ENCODE results near the gene ENDOD1. TPM values are rescaled to one million over a fixed set of nuclear protein-coding genes. Genes with fewer than 3 reads are reported as not detected.

ENDOD1 gene
- 10 to 100 TPM; 67.3 to 73.3 TPM for total RNA-seq

GRCh38 chr11:95089620-95090542, at the start of gene ENDOD1:
Gene ENDOD1 (plus strand): TSS chr11:95089846. CDS start chr11:95089928, 82 bp downstream.

GRCh38 chr11:95049122-95049521, 40.5 kb upstream of the ENDOD1 start, which contains the start of gene KDM4F:
Gene KDM4F (plus strand): TSS chr11:95049422.

GRCh38 chr11:95066716-95067038, 23.0 kb upstream of the ENDOD1 start, which contains the start of gene SRSF8:
Gene SRSF8 (plus strand): TSS chr11:95066919. CDS start chr11:95067227, 308 bp downstream.

Other genes starting within 250 kb of the ENDOD1 start
- 10 to 100 TPM; 29.9 to 31.3 TPM for gene CWC15, start 116.3 kb upstream of the ENDOD1 start, total RNA-seq
- 1 to 10 TPM; 2.3 to 2.8 TPM for gene KDM4D, start 116.1 kb upstream of the ENDOD1 start, total RNA-seq
- gene KDM4E, start 64.6 kb upstream of the ENDOD1 start, total RNA-seq: not detected
- not detected for gene KDM4F, start 40.4 kb upstream of the ENDOD1 start, total RNA-seq
- 10 to 100 TPM; 25.5 to 33.3 TPM for gene SRSF8, start 22.9 kb upstream of the ENDOD1 start, total RNA-seq
- gene SESN3, start 141.4 kb downstream of the ENDOD1 start, total RNA-seq: 10 to 100 TPM; 21.3 to 25.0 TPM

Data from melanocyte of skin (primary cell).